HepG2 (cell line): ENCODE measurements around the gene ARL10.

ENCODE experiments used
- FOXJ3 ChIP-seq: sonication (generic); formaldehyde crosslinking; IDR thresholded peaks from 2 replicates; pipeline ENCODE4 v1.4.0; 2020; ENCODE audit warnings: missing genetic modification reagents, mild to moderate bottlenecking, borderline replicate concordance
- MTF2 ChIP-seq: sonication (generic); formaldehyde crosslinking; IDR thresholded peaks from 2 replicates; pipeline ENCODE4 v1.5.0; 2020; ENCODE audit warnings: missing genetic modification reagents, borderline replicate concordance
- RFXAP ChIP-seq: sonication (generic); formaldehyde crosslinking; IDR thresholded peaks from 2 replicates; pipeline ENCODE4 v1.4.0; 2020; ENCODE audit warnings: missing genetic modification reagents, borderline replicate concordance
- TCF7 ChIP-seq: sonication (generic); IDR thresholded peaks from 2 replicates; pipeline ENCODE4 v1.6.1; 2016; ENCODE audit warnings: antibody characterized with exemption, low read depth
- ZNF317 ChIP-seq: sonication (generic); formaldehyde crosslinking; IDR thresholded peaks from 2 replicates; pipeline ENCODE4 v1.5.0; 2020; ENCODE audit warnings: mild to moderate bottlenecking, missing genetic modification reagents
- ZNF615 ChIP-seq: sonication (generic); formaldehyde crosslinking; IDR thresholded peaks from 2 replicates; pipeline ENCODE4 v1.5.0; 2020; ENCODE audit warnings: mild to moderate bottlenecking, missing genetic modification reagents, borderline replicate concordance
- TF ChIP-seq, protein P1 (sequence below): IDR thresholded peaks from 2 replicates; pipeline ENCODE4 v1.6.1; 2012; ENCODE audit warnings: inconsistent platforms
- TF ChIP-seq, protein P2 (sequence below): sonication (generic); formaldehyde crosslinking; IDR thresholded peaks from 2 replicates; pipeline ENCODE4 v1.4.0; 2020; ENCODE audit warnings: low read depth, mild to moderate bottlenecking, missing genetic modification reagents
- TF ChIP-seq, protein P3 (sequence below): sonication (generic); formaldehyde crosslinking; IDR thresholded peaks from 2 replicates; pipeline ENCODE4 v1.4.0; 2020; ENCODE audit warnings: mild to moderate bottlenecking, missing genetic modification reagents
- TF ChIP-seq, protein P4 (sequence below), 2 experiments: sonication (generic) in 1 of 2; formaldehyde crosslinking in 1 of 2; IDR thresholded peaks; 2 replicates each; pipeline versions ENCODE4 v1.5.1 to v1.6.1; 2011 to 2020; ENCODE audit warnings: borderline replicate concordance in 1 of 2, low read depth in 1 of 2, low read length in 1 of 2, mild to moderate bottlenecking in 1 of 2, missing genetic modification reagents in 1 of 2, moderate library complexity in 1 of 2
- TF ChIP-seq, protein P5 (sequence below): sonication (generic); formaldehyde crosslinking; IDR thresholded peaks from 2 replicates; pipeline ENCODE4 v1.5.0; 2020; ENCODE audit warnings: mild to moderate bottlenecking, missing genetic modification reagents, moderate library complexity
- TF ChIP-seq, protein P6 (sequence below): IDR thresholded peaks from 2 replicates; pipeline ENCODE4 v1.6.1; 2016; ENCODE audit warnings: low read depth, control low read depth
- TF ChIP-seq, protein P7 (sequence below), 2 experiments: IDR thresholded peaks; 2 replicates each; pipeline ENCODE4 v1.6.1; 2011 to 2012; ENCODE audit warnings: low read length in 2 of 2, borderline replicate concordance in 1 of 2, low read depth in 1 of 2, mild to moderate bottlenecking in 1 of 2, moderate library complexity in 1 of 2

DNA sequence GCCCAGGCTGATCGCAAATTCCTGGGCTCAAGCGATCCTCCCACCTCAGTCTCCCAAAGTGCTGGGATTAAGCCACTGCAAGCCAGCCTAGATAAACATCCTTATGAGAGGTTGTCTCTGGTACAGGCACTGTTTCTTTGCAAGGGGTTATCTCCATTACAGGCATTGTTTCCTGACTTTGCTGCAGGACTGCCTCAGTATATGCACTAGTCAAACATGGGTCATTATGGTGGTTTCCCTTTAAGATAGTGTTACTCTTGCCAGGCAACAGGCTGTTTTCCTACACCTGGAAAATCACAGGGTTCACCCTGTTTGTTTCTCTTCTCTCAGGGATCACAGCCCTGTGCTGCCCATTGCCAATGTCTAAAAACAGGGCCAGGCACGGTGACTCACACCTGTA lies 58.9 kb downstream of the ARL10 start:
- TF ChIP-seq, protein P1, sequence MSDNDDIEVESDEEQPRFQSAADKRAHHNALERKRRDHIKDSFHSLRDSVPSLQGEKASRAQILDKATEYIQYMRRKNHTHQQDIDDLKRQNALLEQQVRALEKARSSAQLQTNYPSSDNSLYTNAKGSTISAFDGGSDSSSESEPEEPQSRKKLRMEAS = no peak
- TF ChIP-seq MTF2 (no peak), ZNF615 (CRISPR knock-in tag) (no peak), RFXAP (CRISPR knock-in tag) (no peak), ZNF317 (CRISPR knock-in tag) (no peak), FOXJ3 (CRISPR knock-in tag) (no peak), TCF7 (no peak)
- TF ChIP-seq, protein P2, sequence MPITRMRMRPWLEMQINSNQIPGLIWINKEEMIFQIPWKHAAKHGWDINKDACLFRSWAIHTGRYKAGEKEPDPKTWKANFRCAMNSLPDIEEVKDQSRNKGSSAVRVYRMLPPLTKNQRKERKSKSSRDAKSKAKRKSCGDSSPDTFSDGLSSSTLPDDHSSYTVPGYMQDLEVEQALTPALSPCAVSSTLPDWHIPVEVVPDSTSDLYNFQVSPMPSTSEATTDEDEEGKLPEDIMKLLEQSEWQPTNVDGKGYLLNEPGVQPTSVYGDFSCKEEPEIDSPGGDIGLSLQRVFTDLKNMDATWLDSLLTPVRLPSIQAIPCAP = no peak
- TF ChIP-seq, protein P3, sequence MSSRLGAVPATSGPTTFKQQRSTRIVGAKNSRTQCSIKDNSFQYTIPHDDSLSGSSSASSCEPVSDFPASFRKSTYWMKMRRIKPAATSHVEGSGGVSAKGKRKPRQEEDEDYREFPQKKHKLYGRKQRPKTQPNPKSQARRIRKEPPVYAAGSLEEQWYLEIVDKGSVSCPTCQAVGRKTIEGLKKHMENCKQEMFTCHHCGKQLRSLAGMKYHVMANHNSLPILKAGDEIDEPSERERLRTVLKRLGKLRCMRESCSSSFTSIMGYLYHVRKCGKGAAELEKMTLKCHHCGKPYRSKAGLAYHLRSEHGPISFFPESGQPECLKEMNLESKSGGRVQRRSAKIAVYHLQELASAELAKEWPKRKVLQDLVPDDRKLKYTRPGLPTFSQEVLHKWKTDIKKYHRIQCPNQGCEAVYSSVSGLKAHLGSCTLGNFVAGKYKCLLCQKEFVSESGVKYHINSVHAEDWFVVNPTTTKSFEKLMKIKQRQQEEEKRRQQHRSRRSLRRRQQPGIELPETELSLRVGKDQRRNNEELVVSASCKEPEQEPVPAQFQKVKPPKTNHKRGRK (CRISPR knock-in tag) = no peak
- TF ChIP-seq, protein P4, sequence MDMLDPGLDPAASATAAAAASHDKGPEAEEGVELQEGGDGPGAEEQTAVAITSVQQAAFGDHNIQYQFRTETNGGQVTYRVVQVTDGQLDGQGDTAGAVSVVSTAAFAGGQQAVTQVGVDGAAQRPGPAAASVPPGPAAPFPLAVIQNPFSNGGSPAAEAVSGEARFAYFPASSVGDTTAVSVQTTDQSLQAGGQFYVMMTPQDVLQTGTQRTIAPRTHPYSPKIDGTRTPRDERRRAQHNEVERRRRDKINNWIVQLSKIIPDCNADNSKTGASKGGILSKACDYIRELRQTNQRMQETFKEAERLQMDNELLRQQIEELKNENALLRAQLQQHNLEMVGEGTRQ (IDR thresholded peaks at IDR 0.05; ENCODE audit: low read depth, low read length) = no peak
- TF ChIP-seq, protein P4 (CRISPR knock-in tag; IDR thresholded peaks at IDR 0.05; ENCODE audit: borderline replicate concordance) = no peak
- TF ChIP-seq, protein P5, sequence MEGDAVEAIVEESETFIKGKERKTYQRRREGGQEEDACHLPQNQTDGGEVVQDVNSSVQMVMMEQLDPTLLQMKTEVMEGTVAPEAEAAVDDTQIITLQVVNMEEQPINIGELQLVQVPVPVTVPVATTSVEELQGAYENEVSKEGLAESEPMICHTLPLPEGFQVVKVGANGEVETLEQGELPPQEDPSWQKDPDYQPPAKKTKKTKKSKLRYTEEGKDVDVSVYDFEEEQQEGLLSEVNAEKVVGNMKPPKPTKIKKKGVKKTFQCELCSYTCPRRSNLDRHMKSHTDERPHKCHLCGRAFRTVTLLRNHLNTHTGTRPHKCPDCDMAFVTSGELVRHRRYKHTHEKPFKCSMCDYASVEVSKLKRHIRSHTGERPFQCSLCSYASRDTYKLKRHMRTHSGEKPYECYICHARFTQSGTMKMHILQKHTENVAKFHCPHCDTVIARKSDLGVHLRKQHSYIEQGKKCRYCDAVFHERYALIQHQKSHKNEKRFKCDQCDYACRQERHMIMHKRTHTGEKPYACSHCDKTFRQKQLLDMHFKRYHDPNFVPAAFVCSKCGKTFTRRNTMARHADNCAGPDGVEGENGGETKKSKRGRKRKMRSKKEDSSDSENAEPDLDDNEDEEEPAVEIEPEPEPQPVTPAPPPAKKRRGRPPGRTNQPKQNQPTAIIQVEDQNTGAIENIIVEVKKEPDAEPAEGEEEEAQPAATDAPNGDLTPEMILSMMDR (CRISPR knock-in tag) = no peak
- TF ChIP-seq, protein P6, sequence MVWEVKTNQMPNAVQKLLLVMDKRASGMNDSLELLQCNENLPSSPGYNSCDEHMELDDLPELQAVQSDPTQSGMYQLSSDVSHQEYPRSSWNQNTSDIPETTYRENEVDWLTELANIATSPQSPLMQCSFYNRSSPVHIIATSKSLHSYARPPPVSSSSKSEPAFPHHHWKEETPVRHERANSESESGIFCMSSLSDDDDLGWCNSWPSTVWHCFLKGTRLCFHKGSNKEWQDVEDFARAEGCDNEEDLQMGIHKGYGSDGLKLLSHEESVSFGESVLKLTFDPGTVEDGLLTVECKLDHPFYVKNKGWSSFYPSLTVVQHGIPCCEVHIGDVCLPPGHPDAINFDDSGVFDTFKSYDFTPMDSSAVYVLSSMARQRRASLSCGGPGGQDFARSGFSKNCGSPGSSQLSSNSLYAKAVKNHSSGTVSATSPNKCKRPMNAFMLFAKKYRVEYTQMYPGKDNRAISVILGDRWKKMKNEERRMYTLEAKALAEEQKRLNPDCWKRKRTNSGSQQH (CRISPR knock-in tag) = no peak
- TF ChIP-seq, protein P7, sequence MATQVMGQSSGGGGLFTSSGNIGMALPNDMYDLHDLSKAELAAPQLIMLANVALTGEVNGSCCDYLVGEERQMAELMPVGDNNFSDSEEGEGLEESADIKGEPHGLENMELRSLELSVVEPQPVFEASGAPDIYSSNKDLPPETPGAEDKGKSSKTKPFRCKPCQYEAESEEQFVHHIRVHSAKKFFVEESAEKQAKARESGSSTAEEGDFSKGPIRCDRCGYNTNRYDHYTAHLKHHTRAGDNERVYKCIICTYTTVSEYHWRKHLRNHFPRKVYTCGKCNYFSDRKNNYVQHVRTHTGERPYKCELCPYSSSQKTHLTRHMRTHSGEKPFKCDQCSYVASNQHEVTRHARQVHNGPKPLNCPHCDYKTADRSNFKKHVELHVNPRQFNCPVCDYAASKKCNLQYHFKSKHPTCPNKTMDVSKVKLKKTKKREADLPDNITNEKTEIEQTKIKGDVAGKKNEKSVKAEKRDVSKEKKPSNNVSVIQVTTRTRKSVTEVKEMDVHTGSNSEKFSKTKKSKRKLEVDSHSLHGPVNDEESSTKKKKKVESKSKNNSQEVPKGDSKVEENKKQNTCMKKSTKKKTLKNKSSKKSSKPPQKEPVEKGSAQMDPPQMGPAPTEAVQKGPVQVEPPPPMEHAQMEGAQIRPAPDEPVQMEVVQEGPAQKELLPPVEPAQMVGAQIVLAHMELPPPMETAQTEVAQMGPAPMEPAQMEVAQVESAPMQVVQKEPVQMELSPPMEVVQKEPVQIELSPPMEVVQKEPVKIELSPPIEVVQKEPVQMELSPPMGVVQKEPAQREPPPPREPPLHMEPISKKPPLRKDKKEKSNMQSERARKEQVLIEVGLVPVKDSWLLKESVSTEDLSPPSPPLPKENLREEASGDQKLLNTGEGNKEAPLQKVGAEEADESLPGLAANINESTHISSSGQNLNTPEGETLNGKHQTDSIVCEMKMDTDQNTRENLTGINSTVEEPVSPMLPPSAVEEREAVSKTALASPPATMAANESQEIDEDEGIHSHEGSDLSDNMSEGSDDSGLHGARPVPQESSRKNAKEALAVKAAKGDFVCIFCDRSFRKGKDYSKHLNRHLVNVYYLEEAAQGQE (IDR thresholded peaks at IDR 0.05; ENCODE audit: borderline replicate concordance in 1 of 2, low read depth in 1 of 2, low read length in 2 of 2) = no peak
